ENCODE measurements around the gene METTL16.

- TF ChIP-seq POLR2A (IDR thresholded peaks at IDR 0.05; ENCODE audit: low read length) (no peak), GATA1 (IDR thresholded peaks at IDR 0.05; ENCODE audit: low read depth, low read length) (no peak)
Observed at GRCh38 chr17:2383628-2384167, 128.0 kb downstream of the METTL16 start.

Data from erythroblast (primary cell).